Stomach (tissue), 4 donors: Measurements from ENCODE around the gene CSMD2.

ENCODE experiments used
- CTCF ChIP-seq, 7 experiments: fragments of 450-650 bp in 4 of 7; fragments of 200-600 bp in 3 of 7; sonication (generic) in 3 of 7; IDR thresholded peaks; one replicate each; pipeline ENCODE4 v1.5.1; 2016 to 2019; ENCODE audit warnings: antibody characterized with exemption in 7 of 7, control low read depth in 2 of 7, mild to moderate bottlenecking in 1 of 7
- POLR2A ChIP-seq, 4 donors: fragments of 450-650 bp; IDR thresholded peaks; one replicate each; pipeline ENCODE4 v1.6.1; 2016; ENCODE audit warnings: antibody characterized with exemption in 4 of 4, control low read depth in 2 of 4, mild to moderate bottlenecking in 1 of 4, moderate library complexity in 1 of 4

GRCh38 chr1:33743221-33743998 lies 421.6 kb downstream of the CSMD2 start:
- TF ChIP-seq CTCF (IDR thresholded peaks at IDR 0.05) (no peak), POLR2A (IDR thresholded peaks at IDR 0.05) (no peak)
